ENCODE results near the gene PCDHB14.
"Not testable (repeated sequence)": the region's sequence is repeated elsewhere in the genome, so short reads cannot be mapped to it uniquely, and the experiment has no call there.

GRCh38 chr5:141215504-141215903 is 7.6 kb upstream of the PCDHB14 start:
- not testable (repeated sequence) for TF ChIP-seq CTCF (IDR thresholded peaks at IDR 0.05); E2F4 (CRISPR knock-in tag; IDR thresholded peaks at IDR 0.05; ENCODE audit: borderline replicate concordance, low read depth); TEAD4 (CRISPR knock-in tag; IDR thresholded peaks at IDR 0.05); ZNF423 (CRISPR knock-in tag; IDR thresholded peaks at IDR 0.05); CREB1 (CRISPR knock-in tag; IDR thresholded peaks at IDR 0.05); MAX (CRISPR knock-in tag; IDR thresholded peaks at IDR 0.05); SMAD3 (CRISPR knock-in tag; IDR thresholded peaks at IDR 0.05; ENCODE audit: borderline replicate concordance)

All from WTC11 (cell line).